Central memory CD8-positive, alpha-beta T cell (primary cell): Measurements from ENCODE around the gene CCBE1.

Experiments
- ATAC-seq: fragments of 150-1000 bp; cut with Tn5 transposase; replicated peaks from 2 replicates; pipeline ENCODE4 v1.10.0; 2022; ENCODE audit warnings: mild to moderate bottlenecking, moderate FRiP score, moderate number of reproducible peaks; ENCODE audit not compliant: poor library complexity, severe bottlenecking; ENCODE audit errors: extremely low read depth
- DNase-seq, 2 donors: peaks; one replicate each; pipeline ENCODE4 v3.0.0; 2021; ENCODE audit warnings: low spot score in 2 of 2
- H3K27ac Mint-ChIP-seq: one replicate; pipeline ENCODE4 v1.8.0; 2022; ENCODE audit warnings: low read depth, mild to moderate bottlenecking, moderate library complexity, mixed read lengths
- H3K27me3 Mint-ChIP-seq: one replicate; pipeline ENCODE4 v1.8.0; 2022; ENCODE audit warnings: mixed read lengths
- H3K36me3 Mint-ChIP-seq: one replicate; pipeline ENCODE4 v1.8.0; 2022; ENCODE audit warnings: mild to moderate bottlenecking, moderate library complexity, mixed read lengths; ENCODE audit not compliant: insufficient read depth
- H3K4me1 Mint-ChIP-seq: one replicate; pipeline ENCODE4 v1.8.0; 2022; ENCODE audit warnings: mixed read lengths
- H3K4me3 Mint-ChIP-seq: one replicate; pipeline ENCODE4 v1.8.0; 2022; ENCODE audit warnings: mild to moderate bottlenecking, moderate library complexity, mixed read lengths
- H3K9me3 Mint-ChIP-seq: one replicate; pipeline ENCODE4 v1.8.0; 2022; ENCODE audit warnings: mixed read lengths

The CCBE1 gene

GRCh38 chr18:59690996-59691395 is 6.2 kb downstream of the CCBE1 start:
- no peaks in the 10 kb centered on the region for H3K4me1 Mint-ChIP-seq
- no peak for ATAC-seq
- DNase-seq: no peak
- H3K27me3 Mint-ChIP-seq: peaks cover 47% of the 10 kb centered on the region
- no peaks in the 10 kb centered on the region for H3K36me3 Mint-ChIP-seq
- no peaks in the 10 kb centered on the region for H3K9me3 Mint-ChIP-seq
- H3K4me3 Mint-ChIP-seq: no peak overlapping the region
- H3K27ac Mint-ChIP-seq: no peak overlapping the region

- Mint-ChIP-seq H3K27me3 (peaks cover 41% of the 10 kb centered on the region), H3K4me1 (no peaks in the 10 kb centered on the region), H3K4me3 (no peak overlapping the region), H3K27ac (no peak overlapping the region), H3K36me3 (no peaks in the 10 kb centered on the region), H3K9me3 (no peaks in the 10 kb centered on the region)
- no peak for DNase-seq
- no peak for ATAC-seq
Observed at GRCh38 chr18:59690186-59690982, 6.8 kb downstream of the CCBE1 start.

- ATAC-seq: no peak
- peaks cover 34% of the 10 kb centered on the region for H3K27me3 Mint-ChIP-seq
- H3K4me1 Mint-ChIP-seq: no peaks in the 10 kb centered on the region
- no peak overlapping the region for H3K27ac Mint-ChIP-seq
- H3K36me3 Mint-ChIP-seq: no peaks in the 10 kb centered on the region
- H3K4me3 Mint-ChIP-seq: no peak overlapping the region
- DNase-seq: no peak
- no peaks in the 10 kb centered on the region for H3K9me3 Mint-ChIP-seq
Observed at GRCh38 chr18:59689756-59690155, 7.5 kb downstream of the CCBE1 start.

- Mint-ChIP-seq H3K36me3 (no peaks in the 10 kb centered on the region), H3K9me3 (no peaks in the 10 kb centered on the region), H3K4me1 (no peaks in the 10 kb centered on the region), H3K27me3 (peaks cover 20% of the 10 kb centered on the region), H3K4me3 (no peak overlapping the region), H3K27ac (no peak overlapping the region)
- ATAC-seq: no peak
- no peak for DNase-seq
Observed at GRCh38 chr18:59686260-59686659, 11.0 kb downstream of the CCBE1 start.

- no peak overlapping the region for H3K27ac Mint-ChIP-seq
- ATAC-seq (no peak), DNase-seq (no peak)
- H3K9me3 Mint-ChIP-seq: no peaks in the 10 kb centered on the region
- no peak overlapping the region for H3K4me3 Mint-ChIP-seq
- no peaks in the 10 kb centered on the region for H3K36me3 Mint-ChIP-seq
- peaks cover 14% of the 10 kb centered on the region for H3K27me3 Mint-ChIP-seq
- H3K4me1 Mint-ChIP-seq: no peaks in the 10 kb centered on the region
Observed at GRCh38 chr18:59685501-59685900, 11.7 kb downstream of the CCBE1 start.

GRCh38 chr18:59684777-59685176 is 12.4 kb downstream of the CCBE1 start:
- H3K36me3 Mint-ChIP-seq: no peaks in the 10 kb centered on the region
- H3K27ac Mint-ChIP-seq: no peak overlapping the region
- peaks cover 10% of the 10 kb centered on the region for H3K27me3 Mint-ChIP-seq
- ATAC-seq (no peak), DNase-seq (no peak)
- no peak overlapping the region for H3K4me3 Mint-ChIP-seq
- no peaks in the 10 kb centered on the region for H3K9me3 Mint-ChIP-seq
- no peaks in the 10 kb centered on the region for H3K4me1 Mint-ChIP-seq

- no peaks in the 10 kb centered on the region for H3K4me1 Mint-ChIP-seq
- H3K4me3 Mint-ChIP-seq: no peak overlapping the region
- H3K9me3 Mint-ChIP-seq: no peaks in the 10 kb centered on the region
- no peak for DNase-seq
- ATAC-seq: no peak
- no peaks in the 10 kb centered on the region for H3K27me3 Mint-ChIP-seq
- no peak overlapping the region for H3K27ac Mint-ChIP-seq
- H3K36me3 Mint-ChIP-seq: no peaks in the 10 kb centered on the region
Observed at GRCh38 chr18:59681521-59682004, 15.7 kb downstream of the CCBE1 start.

- H3K4me1 Mint-ChIP-seq: no peaks in the 10 kb centered on the region
- H3K9me3 Mint-ChIP-seq: no peaks in the 10 kb centered on the region
- H3K27me3 Mint-ChIP-seq: no peaks in the 10 kb centered on the region
- no peak for ATAC-seq
- H3K36me3 Mint-ChIP-seq: no peaks in the 10 kb centered on the region
- no peak overlapping the region for H3K27ac Mint-ChIP-seq
- no peak for DNase-seq
- no peak overlapping the region for H3K4me3 Mint-ChIP-seq
Observed at GRCh38 chr18:59681051-59681450, 16.2 kb downstream of the CCBE1 start.

- Mint-ChIP-seq H3K27ac (no peak overlapping the region), H3K9me3 (no peaks in the 10 kb centered on the region), H3K4me3 (no peak overlapping the region), H3K4me1 (no peaks in the 10 kb centered on the region), H3K36me3 (no peaks in the 10 kb centered on the region), H3K27me3 (no peaks in the 10 kb centered on the region)
- no peak for DNase-seq
- ATAC-seq: no peak
Observed at GRCh38 chr18:59675346-59675745, 21.9 kb downstream of the CCBE1 start.

GRCh38 chr18:59674903-59675270 is 22.3 kb downstream of the CCBE1 start:
- DNase-seq (no peak), ATAC-seq (no peak)
- H3K4me3 Mint-ChIP-seq: no peak overlapping the region
- no peaks in the 10 kb centered on the region for H3K9me3 Mint-ChIP-seq
- H3K27me3 Mint-ChIP-seq: no peaks in the 10 kb centered on the region
- H3K27ac Mint-ChIP-seq: no peak overlapping the region
- no peaks in the 10 kb centered on the region for H3K36me3 Mint-ChIP-seq
- H3K4me1 Mint-ChIP-seq: no peaks in the 10 kb centered on the region

GRCh38 chr18:59674186-59674902 is 22.9 kb downstream of the CCBE1 start:
- no peaks in the 10 kb centered on the region for H3K27me3 Mint-ChIP-seq
- H3K9me3 Mint-ChIP-seq: no peaks in the 10 kb centered on the region
- no peaks in the 10 kb centered on the region for H3K36me3 Mint-ChIP-seq
- ATAC-seq: no peak
- no peak overlapping the region for H3K27ac Mint-ChIP-seq
- DNase-seq: no peak
- H3K4me1 Mint-ChIP-seq: no peaks in the 10 kb centered on the region
- no peak overlapping the region for H3K4me3 Mint-ChIP-seq

GRCh38 chr18:59672235-59672711 is 24.9 kb downstream of the CCBE1 start:
- Mint-ChIP-seq H3K36me3 (no peaks in the 10 kb centered on the region), H3K27me3 (no peaks in the 10 kb centered on the region), H3K9me3 (no peaks in the 10 kb centered on the region), H3K27ac (no peak overlapping the region), H3K4me3 (no peak overlapping the region), H3K4me1 (no peaks in the 10 kb centered on the region)
- DNase-seq: no peak
- ATAC-seq: no peak

GRCh38 chr18:59671551-59671950 is 25.7 kb downstream of the CCBE1 start:
- no peak overlapping the region for H3K4me3 Mint-ChIP-seq
- H3K9me3 Mint-ChIP-seq: no peaks in the 10 kb centered on the region
- H3K27me3 Mint-ChIP-seq: no peaks in the 10 kb centered on the region
- H3K36me3 Mint-ChIP-seq: no peaks in the 10 kb centered on the region
- no peak for DNase-seq
- no peaks in the 10 kb centered on the region for H3K4me1 Mint-ChIP-seq
- H3K27ac Mint-ChIP-seq: no peak overlapping the region
- no peak for ATAC-seq
